Calu3 (cell line): ENCODE results near the gene DIP2A. TPM values are rescaled to one million over a fixed set of nuclear protein-coding genes. Genes with fewer than 3 reads are reported as not detected.
A peak's percentile ranks its signal among the peaks of the same experiment; 100 is the strongest.

ENCODE experiments used
- BruUV-seq: library from RNA; stranded (reverse); fragments of 400-500 nt; replicated peaks from 2 replicates; lab custom pipeline; 2021; lab: Mats Ljungman, UMichigan
- CTCF ChIA-PET: fragments of 300-600 bp; sonication (Branson Sonifier 250); formaldehyde crosslinking; loops from one replicate; lab custom pipeline; 2022; ENCODE audit warnings: antibody characterized with exemption; lab: Charles Lee
- DNase-seq: peaks from one replicate; pipeline ENCODE4 v3.0.0; 2022
- H3K27ac Mint-ChIP-seq: one replicate; pipeline ENCODE4 v1.8.0; 2022; ENCODE audit warnings: mixed read lengths; ENCODE audit not compliant: unreplicated experiment
- H3K27me3 Mint-ChIP-seq: one replicate; pipeline ENCODE4 v1.8.0; 2022; ENCODE audit warnings: mixed read lengths; ENCODE audit not compliant: unreplicated experiment
- H3K36me3 Mint-ChIP-seq: one replicate; pipeline ENCODE4 v1.8.0; 2022; ENCODE audit warnings: mild to moderate bottlenecking, moderate library complexity, mixed read lengths; ENCODE audit not compliant: insufficient read depth, unreplicated experiment
- H3K4me1 Mint-ChIP-seq: one replicate; pipeline ENCODE4 v1.8.0; 2022; ENCODE audit warnings: mild to moderate bottlenecking, low read depth, mixed read lengths; ENCODE audit not compliant: unreplicated experiment
- H3K4me3 Mint-ChIP-seq: one replicate; pipeline ENCODE4 v1.8.0; 2022; ENCODE audit warnings: mild to moderate bottlenecking, low read depth, moderate library complexity, mixed read lengths; ENCODE audit not compliant: unreplicated experiment
- H3K9me3 Mint-ChIP-seq: one replicate; pipeline ENCODE4 v1.8.0; 2022; ENCODE audit warnings: low read depth, mixed read lengths; ENCODE audit not compliant: unreplicated experiment
- intact Hi-C: fragments of 100-400 bp; cut with micrococcal nuclease; formaldehyde crosslinking; loops from one replicate; pipeline ENCODE4 v1.10.0; 2022; ENCODE audit not compliant: unreplicated experiment
- total RNA-seq: library from RNA; stranded (reverse); gene quantifications from 2 replicates; pipeline ENCODE4 v1.2.3, GENCODE V29; 2022
- TF ChIP-seq, protein P1 (sequence below): fragments of 200-600 bp; IDR thresholded peaks from one replicate; pipeline ENCODE4 v1.8.0; 2022; ENCODE audit warnings: antibody characterized with exemption; ENCODE audit not compliant: unreplicated experiment

The DIP2A gene
- total RNA-seq, 1 experiment from 2014 or later: 29.3 TPM

DNA sequence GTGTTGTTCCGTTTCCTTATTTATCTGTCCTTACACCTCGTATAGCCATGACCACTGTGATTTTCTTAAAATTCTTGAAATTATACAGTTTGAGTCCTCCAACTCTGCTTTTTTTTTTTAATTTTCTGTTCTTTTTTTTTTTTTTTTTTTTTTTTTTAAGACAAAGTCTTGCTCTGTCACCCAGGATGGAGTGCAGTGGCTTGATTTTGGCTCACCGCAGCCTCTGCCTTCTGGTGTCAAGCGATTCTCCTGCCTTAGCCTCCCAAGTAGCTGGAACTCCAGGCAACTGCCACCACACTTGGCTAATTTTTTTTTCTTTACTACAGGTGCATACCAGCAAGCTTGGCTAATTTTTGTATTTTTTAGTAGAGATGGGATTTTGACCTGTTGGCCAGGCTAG lies 48.9 kb downstream of the DIP2A start:
- Mint-ChIP-seq H3K9me3 (no peaks in the 10 kb centered on the region), H3K4me1 (no peaks in the 10 kb centered on the region), H3K27me3 (no peaks in the 10 kb centered on the region), H3K36me3 (peaks cover 10% of the 10 kb centered on the region), H3K4me3 (no peak overlapping the region), H3K27ac (no peak overlapping the region)
- BruUV-seq: no TSS peak
- CTCF ChIA-PET: interaction anchor here (0.6 kb wide), 1 partner anchor 1278 kb away, joined by 3 read pairs; no protein-coding TSS in a partner anchor
- DNase-seq: no peak
- intact Hi-C loops: no loop called here
- TF ChIP-seq, protein P1, sequence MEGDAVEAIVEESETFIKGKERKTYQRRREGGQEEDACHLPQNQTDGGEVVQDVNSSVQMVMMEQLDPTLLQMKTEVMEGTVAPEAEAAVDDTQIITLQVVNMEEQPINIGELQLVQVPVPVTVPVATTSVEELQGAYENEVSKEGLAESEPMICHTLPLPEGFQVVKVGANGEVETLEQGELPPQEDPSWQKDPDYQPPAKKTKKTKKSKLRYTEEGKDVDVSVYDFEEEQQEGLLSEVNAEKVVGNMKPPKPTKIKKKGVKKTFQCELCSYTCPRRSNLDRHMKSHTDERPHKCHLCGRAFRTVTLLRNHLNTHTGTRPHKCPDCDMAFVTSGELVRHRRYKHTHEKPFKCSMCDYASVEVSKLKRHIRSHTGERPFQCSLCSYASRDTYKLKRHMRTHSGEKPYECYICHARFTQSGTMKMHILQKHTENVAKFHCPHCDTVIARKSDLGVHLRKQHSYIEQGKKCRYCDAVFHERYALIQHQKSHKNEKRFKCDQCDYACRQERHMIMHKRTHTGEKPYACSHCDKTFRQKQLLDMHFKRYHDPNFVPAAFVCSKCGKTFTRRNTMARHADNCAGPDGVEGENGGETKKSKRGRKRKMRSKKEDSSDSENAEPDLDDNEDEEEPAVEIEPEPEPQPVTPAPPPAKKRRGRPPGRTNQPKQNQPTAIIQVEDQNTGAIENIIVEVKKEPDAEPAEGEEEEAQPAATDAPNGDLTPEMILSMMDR: no peak

DNA sequence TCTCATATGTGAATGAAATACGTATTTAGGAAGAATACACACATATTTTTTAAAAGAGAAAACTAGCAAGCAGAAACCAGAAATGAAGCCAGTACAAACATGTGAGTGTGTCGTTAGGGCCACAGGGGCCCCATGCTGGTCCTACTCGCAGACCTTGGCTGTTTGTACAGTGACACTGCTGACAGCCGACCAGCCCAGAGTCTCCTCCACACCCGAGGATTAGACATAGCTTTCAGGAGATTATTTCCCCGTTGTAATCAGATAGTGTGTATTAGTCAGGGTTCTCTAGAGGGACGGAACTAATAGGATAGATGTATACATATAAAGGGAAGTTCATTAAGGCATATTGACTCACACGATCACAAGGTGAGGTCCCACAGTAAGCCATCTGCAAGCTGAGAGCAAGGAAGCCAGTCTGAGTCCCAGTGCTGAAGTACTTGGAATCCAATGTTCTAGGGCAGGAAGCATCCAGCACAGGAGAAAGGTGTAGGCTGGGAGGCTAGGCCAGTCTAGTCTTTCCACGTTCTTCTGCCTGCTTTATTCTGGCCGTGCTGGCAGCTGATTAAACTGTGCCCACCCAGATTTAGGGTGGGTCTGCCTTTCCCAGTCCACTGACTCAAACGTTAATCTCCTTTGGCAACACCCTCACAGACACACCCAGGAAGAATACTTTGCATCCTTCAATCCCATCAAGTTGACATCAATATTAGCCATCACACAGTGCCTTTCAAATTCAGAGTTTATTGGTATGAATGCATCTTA lies 51.2 kb downstream of the DIP2A start:
- H3K36me3 Mint-ChIP-seq: peaks cover 10% of the 10 kb centered on the region
- H3K4me1 Mint-ChIP-seq: no peaks in the 10 kb centered on the region
- H3K4me3 Mint-ChIP-seq: no peak overlapping the region
- TF ChIP-seq, protein P1: no peak
- peak; percentile 65 for DNase-seq
- no peaks in the 10 kb centered on the region for H3K9me3 Mint-ChIP-seq
- intact Hi-C loops: no loop called here
- CTCF ChIA-PET: interaction anchor here (0.6 to 0.8 kb wide), 2 partner anchors 11 to 112 kb away, joined by 3 to 6 read pairs; no protein-coding TSS in a partner anchor
- H3K27ac Mint-ChIP-seq: peak overlapping the region; percentile 56
- BruUV-seq: no TSS peak
- H3K27me3 Mint-ChIP-seq: no peaks in the 10 kb centered on the region

DNA sequence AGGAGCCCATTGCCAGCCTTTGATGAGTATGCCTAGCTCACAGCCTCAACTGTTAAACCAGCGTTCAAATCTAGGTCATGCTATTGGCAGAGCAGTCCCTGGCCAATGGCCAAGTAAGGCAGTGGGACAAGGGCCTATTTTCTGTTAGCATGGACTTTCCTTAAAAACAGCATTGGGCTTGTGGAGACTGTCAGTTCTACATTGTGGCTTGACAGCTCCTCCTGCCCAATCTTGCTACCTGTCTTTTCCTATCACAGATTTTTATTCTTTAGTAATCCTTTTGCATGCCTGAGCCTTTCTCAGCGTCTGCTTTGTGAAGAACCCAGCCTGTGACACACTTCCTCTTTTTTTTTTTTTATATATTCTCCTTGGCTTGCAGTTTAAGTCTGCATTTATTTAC lies 56.4 kb downstream of the DIP2A start:
- no peak for DNase-seq
- TF ChIP-seq, protein P1: no peak
- intact Hi-C loops: no loop called here
- no TSS peak for BruUV-seq
- CTCF ChIA-PET: no interaction called here
- Mint-ChIP-seq H3K27me3 (no peaks in the 10 kb centered on the region), H3K9me3 (no peaks in the 10 kb centered on the region), H3K4me3 (no peak overlapping the region), H3K4me1 (no peaks in the 10 kb centered on the region), H3K36me3 (peaks cover 3% of the 10 kb centered on the region), H3K27ac (no peak overlapping the region)

DNA sequence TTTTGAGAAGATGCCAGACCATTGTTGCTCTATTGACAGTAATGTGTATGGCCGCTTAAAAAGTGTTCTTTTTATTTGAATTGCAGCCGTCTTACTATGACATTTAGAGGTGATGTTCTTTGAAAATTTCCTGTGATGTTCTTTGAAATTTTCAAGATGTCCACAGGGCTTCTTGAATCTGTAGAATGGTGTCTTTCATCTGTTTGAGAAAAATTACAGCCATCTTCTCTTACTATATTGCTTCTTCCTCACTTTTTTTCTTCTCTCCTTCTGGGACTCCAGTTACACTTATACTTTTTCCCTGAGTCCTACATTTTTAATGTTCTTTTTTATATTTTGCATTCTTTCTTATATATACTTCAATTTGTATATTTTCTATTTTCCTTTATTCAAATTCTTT lies 57.4 kb downstream of the DIP2A start:
- no peaks in the 10 kb centered on the region for H3K27me3 Mint-ChIP-seq
- no peak overlapping the region for H3K27ac Mint-ChIP-seq
- DNase-seq: no peak
- no peak overlapping the region for H3K4me3 Mint-ChIP-seq
- H3K4me1 Mint-ChIP-seq: no peaks in the 10 kb centered on the region
- no peaks in the 10 kb centered on the region for H3K36me3 Mint-ChIP-seq
- BruUV-seq: no TSS peak
- intact Hi-C loops: no loop called here
- TF ChIP-seq, protein P1: no peak
- H3K9me3 Mint-ChIP-seq: no peaks in the 10 kb centered on the region
- CTCF ChIA-PET: no interaction called here
